GM19372 (cell line): ENCODE measurements around the gene CATSPERE.
A peak's percentile ranks its signal among the peaks of the same experiment; 100 is the strongest.

Experiments used
- ATAC-seq: cut with Tn5 transposase; IDR thresholded peaks from one replicate; pipeline ENCODE4 v1.9.1; 2021; ENCODE audit warnings: mild to moderate bottlenecking, low read depth, moderate library complexity; ENCODE audit not compliant: unreplicated experiment

CATSPERE gene

DNA sequence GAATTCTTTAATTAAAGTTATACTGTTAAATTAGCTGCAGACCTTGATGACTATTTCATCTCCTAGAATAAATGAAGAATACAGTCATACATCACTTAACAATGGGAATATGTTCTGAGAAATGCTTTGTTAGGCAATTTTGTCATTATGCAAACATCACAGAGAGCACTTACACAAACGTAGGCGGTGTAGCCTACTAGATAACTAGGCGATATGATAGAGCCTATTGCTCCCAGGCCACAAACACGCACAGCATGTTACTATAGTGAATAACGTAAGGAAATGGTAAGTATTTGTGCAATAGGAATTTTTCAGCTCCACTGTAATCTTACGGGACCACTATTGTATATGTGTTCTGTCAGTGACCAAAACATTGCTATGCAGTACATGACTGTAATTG is 154.2 kb downstream of the CATSPERE start:
- ATAC-seq, result no peak

DNA sequence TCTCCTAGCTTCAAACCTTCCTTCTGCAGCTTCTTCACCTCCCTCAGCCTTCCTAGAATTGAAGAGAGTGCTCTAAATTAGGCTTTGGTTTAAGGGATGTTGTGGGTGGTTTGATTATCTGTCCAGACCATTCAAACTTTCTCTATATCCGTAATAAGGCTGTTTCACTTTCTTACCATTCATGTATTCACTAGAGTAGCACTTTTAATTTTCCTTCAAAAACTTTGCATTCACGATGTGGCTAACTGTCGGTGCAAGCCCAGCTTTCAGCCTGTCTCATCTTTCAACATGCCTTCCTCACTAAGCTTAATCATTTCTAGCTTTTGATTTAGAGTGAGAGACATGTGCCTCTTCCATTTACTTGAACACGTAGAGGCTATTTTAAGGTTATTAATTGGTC is 165.6 kb downstream of the CATSPERE start:
- ATAC-seq, result no peak

GRCh38 chr1:244628789-244629188 is 167.7 kb downstream of the CATSPERE start:
- ATAC-seq, result no peak

DNA sequence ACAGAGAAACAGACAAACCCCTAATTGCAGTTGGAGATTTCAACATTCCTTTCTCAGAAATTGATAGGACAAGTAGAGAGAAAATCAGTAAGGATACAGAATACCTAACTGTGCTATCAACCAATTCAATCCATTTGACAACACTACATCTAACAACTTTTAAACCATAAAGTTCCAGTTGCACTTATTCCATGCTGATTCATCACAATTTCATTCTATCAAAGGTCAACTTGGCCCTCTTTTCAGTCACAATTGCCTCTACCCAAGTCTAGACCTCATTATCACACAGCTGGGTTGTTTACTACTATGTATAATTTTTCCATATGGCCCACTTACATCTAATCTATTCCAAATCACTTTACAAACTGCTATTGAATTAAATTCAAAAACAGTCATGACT is 172.1 kb downstream of the CATSPERE start:
- no peak for ATAC-seq

- no peak for ATAC-seq
Measured at GRCh38 chr1:244634546-244634945, 173.5 kb downstream of the CATSPERE start.

- ATAC-seq, result no peak
Measured at GRCh38 chr1:244636488-244637259, 175.6 kb downstream of the CATSPERE start.

DNA sequence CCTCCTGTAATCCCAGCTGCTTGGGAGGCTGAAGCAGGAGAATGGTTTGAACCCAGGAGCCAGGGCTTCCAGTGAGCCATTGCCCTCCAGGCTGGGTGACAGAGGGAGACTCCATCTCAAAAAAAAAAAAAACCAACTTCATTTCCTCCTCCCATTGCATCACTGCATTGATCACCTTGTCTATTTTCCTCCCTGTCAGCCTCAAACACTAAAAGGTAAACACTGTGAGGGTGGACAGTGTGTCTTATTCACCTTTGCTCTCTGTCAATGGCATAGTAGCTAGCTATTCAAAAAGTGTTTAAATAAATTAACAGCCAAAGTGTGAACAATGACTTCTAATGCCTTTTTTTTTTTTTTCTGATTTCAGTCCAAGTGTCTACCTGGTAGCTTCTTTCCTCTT is 178.5 kb downstream of the CATSPERE start:
- no peak for ATAC-seq

GRCh38 chr1:244640917-244641316 is 179.8 kb downstream of the CATSPERE start:
- ATAC-seq, result no peak

DNA sequence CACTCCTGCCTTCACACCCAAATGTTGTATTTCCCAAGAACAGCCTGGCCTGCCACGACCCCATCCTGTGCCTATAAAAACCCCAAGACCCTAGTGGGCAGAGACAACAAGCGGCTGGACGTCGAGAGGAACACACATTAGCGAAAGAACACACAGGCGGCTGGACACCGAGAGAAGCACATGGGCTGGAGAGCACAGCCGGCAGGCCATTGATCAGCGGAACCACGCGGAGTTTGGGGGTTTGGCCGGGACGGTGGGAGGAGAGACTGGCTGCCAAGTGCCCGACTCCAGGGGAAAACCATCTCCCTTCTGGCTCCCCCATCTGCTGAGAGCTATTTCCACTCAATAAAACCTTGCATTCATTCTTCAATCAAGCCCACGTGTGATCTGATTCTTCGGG is 181.5 kb downstream of the CATSPERE start:
- no peak for ATAC-seq

DNA sequence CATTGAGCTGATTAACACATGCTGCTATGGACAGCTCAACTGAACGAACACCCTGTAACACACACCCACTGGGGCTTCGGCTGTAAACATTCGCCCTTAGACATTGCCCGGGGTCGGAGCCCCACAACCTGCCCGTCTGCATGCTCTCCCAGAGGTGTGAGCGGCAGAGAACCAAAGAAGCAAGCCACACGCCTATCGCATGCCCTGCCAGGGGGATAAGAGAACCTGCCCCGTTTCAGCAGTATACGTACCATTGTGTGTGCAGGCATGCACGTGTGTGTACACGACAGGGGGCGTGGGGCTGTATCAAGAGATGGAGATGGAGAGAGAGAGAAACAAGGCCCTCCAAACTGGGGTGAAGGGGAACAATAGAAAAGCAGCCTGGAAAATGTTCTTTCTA is 181.9 kb downstream of the CATSPERE start:
- ATAC-seq, result no peak

GRCh38 chr1:244645414-244645813 is 184.3 kb downstream of the CATSPERE start:
- ATAC-seq, result no peak

GRCh38 chr1:244645890-244646289 is 184.8 kb downstream of the CATSPERE start:
- ATAC-seq, result no peak

DNA sequence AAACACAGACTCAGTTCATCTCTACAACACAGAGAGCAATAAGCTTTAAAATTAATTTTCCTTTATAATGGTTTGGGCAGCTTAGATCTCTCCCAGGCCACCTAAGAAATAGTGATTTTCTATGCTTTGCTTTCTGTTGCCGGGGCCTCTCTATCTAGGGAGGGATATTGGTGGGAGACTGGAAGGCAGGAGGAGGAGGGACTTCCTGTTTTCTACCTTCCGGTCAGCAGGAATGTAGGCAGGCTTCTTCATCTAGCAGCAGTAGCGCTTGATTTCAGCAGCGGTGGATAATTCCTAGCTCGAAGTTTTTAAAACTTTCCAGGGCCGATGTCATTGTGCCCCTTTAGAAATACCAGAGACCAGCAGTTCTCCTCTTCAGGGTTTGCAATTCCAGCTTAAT is 186.7 kb downstream of the CATSPERE start:
- no peak for ATAC-seq

DNA sequence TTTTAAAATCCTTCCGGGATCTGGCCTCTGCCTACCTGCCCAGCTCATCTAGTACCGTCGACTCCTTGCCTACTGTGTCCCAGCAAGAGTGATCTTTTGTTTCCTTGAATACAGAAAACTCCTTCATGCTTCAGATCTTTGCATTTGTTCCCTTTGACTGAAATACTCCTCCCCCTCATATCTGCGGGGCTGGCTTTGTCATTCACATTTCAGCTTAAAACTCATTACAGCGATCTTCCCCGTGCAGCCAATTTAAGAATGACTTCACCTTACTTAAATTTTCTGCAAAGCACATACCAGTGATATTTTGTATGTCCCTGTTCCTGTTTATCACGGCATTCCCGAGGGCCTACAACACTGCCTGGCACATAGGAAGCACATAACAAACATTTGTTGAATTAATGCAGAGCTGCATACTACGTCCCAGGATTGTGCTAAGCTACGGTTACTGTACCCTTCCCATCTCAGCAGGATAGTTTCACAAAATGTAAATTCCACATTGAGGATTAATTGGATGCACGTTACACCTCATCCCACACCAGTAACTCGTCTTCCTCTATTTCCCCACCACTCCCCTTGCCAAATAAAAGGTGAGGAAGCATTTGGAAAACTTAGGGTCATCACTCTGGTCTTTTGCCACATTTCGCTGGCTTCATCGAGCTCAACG is 191.0 kb downstream of the CATSPERE start:
- no peak for ATAC-seq

GRCh38 chr1:244652623-244653438 is 191.8 kb downstream of the CATSPERE start, which contains the start of gene DESI2:
Gene DESI2 (plus strand): TSS chr1:244653126. CDS start chr1:244653314, 188 bp downstream.
- peak; percentile 93 for ATAC-seq

DNA sequence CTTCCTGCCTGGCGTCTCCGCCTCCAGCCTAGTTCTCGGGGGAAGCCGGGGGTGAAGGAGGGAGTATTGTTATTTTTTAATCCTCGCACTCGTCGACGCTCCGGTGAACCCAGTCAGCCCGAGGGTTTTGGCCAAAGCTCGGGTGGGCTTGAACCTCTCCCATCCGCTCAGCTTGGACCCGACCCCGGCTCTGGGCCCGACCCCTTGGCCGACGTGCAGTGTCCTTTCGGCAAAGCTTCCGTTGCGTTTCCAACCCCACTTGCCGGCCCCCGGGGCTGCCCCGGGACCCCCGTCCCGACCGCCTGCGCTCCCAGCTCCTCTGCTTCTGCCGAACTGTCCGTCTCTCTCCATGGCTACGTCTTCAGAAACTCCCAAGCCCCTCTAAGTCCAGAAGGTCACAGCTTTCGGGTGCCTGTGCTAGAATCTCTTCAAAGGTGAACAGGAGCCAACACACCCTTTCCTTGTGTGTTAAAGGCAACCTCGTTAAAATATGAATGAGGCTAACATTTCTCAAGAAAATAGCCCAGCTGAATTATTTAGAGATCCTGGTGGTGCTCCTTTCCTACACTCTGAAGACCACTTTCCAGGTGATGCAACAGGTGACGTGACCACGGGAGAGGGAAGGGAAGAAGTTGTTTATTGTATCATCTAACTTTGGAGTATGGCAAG is 192.5 kb downstream of the CATSPERE start:
- ATAC-seq, result no peak

DNA sequence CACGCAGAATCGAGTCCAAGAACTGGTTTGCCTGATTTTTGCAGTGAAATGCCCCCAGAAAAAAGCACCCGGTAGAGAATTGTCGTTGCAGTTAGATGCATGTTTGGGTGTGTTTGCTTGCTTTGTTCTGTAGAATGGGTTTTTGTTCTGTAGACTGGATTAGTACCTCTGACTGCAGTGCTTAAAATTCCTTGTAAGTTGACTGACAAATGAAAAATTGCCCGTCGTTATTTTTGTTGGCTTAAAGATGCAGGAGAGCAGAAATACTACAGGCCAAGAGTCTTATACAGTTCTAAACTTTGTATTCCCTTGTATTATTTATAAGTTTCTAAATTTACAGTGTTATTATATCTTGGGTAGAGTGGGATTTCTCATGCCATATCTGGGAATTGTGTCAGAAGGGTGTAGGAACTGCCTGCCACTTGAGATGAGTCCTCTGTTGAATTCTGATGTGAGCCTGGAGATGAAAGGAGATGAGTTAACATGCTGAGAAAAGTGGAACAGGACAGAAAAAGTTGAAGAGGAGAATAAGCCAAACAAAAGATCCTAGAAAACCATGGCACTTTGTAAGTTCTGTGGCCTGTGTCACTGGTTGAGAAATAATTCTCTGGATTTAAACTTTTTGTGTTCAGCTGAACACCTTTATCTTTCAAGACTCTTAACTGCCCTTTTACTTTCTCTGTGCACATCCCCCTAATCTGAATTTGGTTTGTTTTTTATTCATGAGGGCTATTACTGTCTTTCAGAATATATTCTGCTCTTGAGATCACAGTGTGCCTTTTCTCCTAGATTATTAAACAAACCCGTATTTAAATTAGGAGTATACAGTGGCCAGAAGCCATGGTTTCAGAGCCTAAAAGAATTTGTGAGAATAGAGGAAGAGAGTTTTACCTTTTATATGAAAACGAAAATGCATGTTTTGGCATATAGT is 193.3 kb downstream of the CATSPERE start:
- ATAC-seq, result no peak

GRCh38 chr1:244655186-244655585 is 194.1 kb downstream of the CATSPERE start:
- ATAC-seq, result no peak

DNA sequence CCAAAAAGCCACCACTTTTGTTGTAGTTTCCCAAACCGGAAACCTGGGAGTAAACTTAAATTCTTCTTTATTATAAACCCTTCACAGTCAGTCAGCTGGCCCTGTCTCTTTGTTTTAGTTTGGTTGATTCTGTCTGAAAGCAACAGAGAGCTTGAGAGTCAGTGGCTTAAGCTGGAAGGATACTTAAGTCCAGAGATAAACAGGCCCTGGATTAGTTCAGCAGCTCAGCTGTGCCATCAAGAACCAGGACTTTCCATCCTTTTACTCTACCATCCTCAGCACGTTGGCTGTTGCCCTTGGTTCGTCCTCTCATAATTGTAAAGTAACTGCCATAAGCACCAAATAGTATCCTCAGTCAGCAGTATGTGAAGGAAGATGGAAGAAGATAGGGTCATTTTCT is 196.3 kb downstream of the CATSPERE start:
- ATAC-seq, result no peak

DNA sequence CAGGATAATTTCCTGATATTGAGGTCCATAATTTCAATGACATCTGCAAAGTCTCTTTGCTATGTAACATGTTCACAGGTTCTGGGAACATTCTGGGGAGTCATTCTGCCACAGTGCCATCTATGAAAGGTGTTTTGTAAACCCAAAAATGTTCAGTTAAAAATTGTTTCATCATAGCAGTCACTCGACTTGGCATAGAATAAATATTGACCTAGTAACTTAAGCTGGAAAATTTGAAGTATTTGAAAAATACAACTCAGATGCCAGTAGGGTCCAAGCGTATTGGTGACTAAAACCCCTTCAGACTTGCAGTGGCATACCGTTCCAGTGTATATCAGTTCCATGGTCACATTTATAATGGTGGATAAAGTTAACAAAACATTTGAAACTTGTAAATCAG is 198.6 kb downstream of the CATSPERE start:
- ATAC-seq, result no peak
